NCI-H1436 (cell line): ENCODE data around the gene KHNYN.
"Not testable (repeated sequence)": the region's sequence is repeated elsewhere in the genome, so short reads cannot be mapped to it uniquely, and the experiment has no call there.

Experiments used
- DNase-seq: peaks from one replicate; lab custom pipeline; 2025; lab: John Stamatoyannopoulos, UW

KHNYN gene

DNA sequence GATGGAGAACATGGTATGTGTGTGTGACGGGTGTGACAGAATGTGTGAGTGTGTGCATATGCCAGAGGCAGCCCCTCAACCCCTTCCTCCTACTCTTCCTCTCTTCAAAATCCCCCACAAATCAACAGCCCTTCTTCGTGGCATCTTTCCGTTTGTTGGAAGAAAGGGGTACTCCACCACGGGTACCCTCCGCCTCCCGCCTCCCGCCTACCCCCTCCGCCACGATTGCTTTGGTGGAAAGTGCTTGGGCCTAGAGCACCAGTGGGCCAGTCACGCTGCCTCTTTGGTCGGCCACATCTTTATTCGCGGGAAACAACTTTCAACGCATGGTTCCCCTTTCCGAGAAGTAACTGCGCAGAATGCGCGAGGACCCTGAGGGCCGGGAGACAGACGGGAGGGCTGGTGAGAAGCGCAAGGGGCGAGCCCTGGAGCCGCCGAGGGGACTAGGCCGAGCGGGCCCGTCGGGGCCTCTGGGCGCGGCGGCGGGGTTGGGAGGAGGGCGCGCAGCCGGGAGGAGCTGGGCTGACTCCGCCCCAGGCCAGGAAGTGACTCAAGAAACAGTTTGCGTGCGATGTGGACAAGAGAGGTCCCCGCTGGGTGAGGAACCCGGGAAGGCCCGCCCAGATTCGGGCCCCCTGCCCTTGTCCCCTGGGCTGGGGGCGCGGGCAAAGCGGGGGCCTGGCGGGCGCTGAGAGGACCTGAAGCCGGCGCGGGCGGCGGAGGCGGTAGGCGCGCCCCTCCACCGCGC is at the start of gene KHNYN, which contains the start of gene CBLN3:
KHNYN (plus strand) TSS at position 560 of the 748 bp plus-strand sequence. CDS start 777 bp downstream, outside the sequence.
CBLN3 (minus strand) TSS at position 274 of the 748 bp plus-strand sequence. CDS start 614 bp downstream, outside the sequence.
- peak; percentile 81 for DNase-seq

DNA sequence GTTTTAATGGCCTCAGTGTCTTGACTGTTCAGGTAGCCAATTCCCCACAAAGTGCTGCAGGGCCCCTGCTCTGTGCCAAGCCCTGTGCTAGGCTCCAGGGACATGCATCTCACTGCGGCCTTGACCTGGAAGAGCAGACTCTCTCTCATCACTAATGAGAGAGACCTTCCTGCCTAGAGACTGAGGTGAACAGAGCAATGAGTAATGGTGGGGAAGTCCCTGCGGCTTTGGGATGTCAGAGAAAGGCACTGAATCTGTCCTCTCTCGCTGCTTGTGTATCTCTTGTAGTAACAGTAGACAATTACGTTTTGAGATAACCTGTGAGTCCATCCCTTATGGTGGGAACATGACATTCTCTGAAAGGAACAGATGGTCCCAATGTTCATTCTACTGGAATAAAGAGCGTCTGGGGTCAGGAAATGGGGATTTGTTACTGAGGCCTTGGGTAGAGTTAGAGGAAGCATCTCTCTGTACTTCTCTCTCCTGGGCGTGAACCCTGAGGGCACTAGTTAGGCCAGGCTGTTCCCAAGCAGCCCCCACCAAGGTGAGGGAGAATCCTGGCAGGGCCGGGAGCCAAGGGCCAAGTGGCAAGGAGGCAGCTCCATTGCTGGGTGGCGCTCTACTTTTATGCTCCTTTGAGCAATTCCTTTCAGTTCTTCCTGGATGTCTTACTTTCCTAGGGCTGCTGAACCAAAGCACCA is 48.2 kb upstream of the KHNYN start:
- no peak for DNase-seq

DNA sequence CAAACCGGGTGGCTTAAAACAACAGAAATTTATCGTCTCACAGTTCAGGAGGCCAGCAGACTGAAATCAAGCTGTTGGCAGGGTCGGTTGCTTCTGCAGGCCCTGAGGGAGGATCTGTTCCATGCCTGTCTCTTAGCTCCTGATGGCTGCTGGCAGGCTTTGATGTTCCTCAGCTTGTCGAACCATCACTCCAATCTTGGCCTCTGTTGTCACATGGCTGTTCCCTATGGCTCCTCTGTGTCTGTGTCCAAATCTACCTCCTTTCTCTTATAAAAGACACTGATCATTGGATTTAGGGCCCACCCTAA is 47.7 kb upstream of the KHNYN start:
- DNase-seq, result no peak

DNA sequence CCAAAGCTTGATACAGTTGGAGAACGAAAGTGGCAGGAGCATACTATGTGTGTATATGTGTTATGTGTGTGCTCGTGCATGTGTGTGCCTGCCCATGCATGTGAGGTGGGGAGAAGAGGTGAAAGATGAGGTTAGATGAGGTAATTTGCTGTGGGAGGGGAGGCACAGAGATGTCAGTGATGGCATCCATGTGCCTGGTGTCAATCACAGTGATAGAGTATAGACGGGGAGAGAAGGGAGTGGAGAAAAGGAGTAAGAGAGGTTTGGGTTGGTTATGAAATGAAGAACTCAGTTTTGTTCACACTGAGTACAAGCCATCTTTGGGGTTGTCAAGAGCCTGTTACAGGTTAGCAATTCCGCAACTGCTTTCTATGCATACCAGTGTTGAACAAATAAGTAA is 45.6 kb upstream of the KHNYN start:
- no peak for DNase-seq

DNA sequence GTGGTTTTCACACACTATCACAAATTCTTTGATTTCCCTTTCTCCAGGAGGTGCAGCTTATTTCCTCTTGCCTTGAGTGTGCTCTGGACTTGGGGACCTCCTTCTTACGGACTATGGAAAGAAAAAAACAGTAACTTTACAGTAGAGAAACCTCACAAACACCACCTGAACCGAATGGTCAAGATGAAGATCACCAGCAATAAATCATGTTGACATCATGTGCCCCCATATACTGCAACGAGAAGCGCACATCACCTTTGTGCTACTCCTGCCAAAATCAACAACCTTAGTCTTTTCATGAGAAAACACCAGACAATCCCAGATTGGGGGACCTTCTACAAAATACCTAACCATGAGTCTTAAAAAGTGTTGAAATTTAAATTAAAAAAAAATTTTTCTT is 44.2 kb upstream of the KHNYN start:
- DNase-seq, result no peak

DNA sequence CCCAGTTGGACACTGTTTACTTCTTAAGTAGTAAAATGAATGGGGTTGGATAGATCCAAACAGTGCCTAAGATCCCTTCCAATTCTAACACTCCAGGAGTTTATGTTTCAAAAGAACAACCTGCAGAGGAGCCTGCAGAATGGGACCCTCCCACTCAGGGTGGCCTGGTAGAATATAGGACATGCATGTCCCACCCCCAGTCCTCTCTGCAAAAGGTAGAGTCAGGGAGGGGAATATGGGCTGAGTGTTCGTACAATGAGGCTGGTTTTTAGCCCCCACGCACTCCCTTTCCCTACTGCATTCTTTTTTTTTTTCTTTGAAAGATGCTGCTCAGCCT is 42.8 kb upstream of the KHNYN start:
- DNase-seq, result no peak

DNA sequence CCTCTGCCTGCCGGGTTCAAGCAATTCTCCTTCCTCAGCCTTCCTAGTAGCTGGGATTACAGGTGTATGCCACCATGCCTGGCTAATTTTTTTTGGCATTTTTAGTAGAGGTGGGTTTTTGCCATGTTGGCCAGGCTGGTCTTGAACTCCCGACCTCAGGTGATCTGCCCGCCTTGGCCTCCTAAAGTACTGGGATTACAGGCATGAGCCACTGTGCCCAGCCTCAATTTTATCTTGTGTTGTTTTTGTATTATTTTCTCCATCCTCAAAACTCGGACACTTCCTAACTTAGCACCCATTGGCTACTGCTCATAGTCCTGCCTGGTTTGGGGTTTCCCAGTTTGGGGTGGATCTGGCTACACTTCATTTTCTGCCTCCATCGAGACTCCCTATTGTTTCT is 42.2 kb upstream of the KHNYN start:
- DNase-seq, result not testable (repeated sequence)

DNA sequence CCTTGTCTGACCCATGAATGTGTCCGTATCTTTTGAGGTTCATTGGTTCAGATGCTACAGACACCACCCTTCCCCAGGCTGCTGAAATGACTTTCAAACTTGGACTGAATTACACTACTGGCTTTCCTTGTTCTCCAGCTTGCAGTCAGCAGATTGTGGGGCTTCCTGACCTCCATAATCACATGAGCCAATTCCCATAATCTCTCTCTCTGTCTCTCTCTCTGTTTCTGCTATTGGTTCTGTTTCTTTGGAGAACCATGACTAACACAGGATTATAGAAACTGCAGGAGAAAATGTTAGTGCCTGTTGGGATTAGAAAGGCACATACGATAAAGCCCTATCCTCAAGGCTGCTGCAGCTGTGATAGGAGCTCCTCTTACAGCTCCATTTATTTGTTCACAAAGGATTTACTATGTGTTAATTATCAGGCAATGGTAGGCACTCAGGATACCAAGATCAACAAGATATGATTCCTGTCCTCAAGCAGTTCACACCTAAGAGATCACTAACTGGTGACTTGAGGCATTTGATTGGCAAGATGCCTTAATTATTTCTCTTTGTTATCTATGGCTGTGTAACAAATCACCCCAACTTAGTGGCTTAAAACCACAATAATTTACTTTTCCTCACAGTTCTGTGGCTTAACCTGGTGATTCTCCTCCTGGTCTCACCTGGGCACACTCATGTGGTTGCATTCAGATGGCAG is 41.1 kb upstream of the KHNYN start:
- DNase-seq, result no peak

DNA sequence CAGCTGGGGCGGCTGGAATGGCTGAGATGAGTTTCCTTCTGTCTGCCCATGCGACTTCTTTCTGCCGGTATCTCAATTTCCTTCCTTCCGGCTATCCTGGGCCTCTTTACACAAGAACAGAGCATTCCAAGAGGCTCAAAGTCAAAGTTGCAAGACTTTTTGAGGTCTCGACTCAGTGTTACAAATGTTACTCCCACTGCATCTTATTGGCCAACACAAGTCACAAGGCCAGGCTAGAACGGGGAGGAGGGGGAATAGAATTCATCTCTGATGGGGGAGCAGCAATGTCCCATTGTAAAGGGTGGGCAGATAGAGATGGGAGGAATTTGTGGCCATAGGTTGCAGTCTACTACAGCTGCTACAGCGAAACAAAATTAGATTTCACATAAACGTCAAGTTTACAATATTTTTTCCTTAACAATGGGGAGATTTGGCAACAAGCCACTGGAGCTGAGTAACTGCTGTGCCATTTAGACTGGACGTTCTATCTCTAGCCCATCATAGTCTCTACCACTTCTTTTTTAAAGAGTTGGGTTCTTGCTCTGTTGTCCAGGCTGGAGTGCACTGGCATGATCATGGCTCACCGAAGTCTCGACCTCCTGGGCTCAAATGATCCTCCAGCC is 40.4 kb upstream of the KHNYN start:
- DNase-seq, result no peak

DNA sequence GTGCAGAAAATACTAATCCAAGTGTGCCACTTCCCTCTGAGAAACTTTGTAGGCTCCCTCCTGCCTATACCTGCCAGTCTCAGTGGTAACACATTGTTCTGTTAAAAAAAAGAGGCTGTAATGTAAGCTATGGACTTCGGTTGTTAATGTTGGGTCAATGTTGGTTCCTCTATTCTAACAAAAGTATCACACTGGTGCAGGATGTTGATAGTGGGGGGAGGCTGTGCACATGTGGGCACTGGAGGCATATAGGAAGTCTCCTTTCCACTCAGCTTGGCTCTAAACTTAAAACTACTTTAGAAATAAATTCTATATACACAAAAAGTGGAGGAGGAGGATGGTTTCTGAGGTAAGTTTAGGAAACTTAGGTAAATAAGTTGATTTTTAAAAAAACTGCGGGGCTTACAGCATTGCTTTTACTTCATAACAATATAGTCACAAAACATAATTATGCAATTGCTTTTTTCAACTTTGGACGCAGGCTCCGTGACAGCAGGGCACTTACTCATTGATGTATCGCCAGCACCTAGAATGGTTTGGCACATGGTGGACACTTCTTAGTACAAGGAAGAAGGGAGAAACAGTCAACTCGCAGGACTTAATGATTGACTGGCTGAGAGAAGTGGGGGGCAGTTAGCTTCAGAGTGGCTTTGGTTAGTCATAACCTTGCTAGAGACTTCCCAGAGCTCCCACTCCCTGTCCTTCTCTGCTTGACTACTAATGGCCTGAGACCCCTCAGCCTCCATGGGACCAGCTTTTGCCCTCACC is 38.9 kb upstream of the KHNYN start:
- no peak for DNase-seq

DNA sequence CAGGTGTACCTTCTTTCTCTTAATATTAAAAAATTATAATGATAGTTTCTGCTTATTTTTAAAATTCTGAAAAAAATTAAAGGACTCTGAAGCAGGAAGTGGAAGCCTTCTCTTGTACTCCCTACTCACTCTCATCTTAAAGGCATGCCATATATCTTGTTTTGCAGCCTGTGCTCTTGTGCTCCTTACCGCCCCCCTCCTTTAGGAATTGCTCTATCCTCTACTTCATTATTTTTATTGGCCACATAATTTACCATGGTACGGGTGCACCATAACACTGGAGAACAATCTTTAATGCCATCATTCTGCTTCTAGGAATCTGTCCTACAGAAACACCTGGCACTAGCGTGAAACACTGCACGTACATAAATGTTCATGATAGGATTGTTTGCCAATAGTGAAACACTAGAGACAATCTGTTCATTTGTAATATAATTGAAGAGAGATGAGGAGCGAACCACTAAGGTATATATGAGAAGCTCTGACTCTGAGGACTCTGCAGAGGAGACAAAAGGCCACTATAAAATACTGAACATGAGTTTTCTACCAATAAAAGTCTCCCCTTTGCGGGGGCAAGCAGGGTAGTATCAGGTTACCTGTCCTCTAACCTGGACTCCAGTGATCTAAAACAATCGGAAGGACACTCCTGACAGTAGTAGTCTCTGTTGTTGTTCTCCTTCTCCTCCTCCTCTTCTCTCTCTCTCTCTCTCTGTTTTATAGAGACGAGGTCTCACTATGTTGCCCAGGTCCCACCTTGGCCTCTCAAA is 37.2 kb upstream of the KHNYN start:
- peak; percentile 23 for DNase-seq

DNA sequence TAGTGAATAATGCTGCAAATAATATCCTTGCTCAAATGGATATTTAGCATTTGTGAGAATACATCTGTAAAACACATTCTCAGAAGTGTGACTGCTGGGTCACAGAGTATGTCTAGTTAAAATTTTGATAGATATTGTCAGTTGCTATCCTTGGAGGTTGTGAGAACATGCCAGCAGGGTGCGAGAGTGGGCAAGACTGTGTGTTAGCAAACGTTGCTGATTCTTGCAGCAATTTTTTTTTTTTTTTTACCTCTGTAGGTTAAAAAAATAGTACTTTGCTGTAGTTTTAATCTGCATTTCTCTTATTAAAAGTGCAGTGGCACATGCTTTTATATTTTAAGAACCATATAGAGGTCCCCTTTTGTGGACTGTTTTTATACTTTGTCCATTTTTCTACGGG is 35.5 kb upstream of the KHNYN start:
- DNase-seq, result no peak

DNA sequence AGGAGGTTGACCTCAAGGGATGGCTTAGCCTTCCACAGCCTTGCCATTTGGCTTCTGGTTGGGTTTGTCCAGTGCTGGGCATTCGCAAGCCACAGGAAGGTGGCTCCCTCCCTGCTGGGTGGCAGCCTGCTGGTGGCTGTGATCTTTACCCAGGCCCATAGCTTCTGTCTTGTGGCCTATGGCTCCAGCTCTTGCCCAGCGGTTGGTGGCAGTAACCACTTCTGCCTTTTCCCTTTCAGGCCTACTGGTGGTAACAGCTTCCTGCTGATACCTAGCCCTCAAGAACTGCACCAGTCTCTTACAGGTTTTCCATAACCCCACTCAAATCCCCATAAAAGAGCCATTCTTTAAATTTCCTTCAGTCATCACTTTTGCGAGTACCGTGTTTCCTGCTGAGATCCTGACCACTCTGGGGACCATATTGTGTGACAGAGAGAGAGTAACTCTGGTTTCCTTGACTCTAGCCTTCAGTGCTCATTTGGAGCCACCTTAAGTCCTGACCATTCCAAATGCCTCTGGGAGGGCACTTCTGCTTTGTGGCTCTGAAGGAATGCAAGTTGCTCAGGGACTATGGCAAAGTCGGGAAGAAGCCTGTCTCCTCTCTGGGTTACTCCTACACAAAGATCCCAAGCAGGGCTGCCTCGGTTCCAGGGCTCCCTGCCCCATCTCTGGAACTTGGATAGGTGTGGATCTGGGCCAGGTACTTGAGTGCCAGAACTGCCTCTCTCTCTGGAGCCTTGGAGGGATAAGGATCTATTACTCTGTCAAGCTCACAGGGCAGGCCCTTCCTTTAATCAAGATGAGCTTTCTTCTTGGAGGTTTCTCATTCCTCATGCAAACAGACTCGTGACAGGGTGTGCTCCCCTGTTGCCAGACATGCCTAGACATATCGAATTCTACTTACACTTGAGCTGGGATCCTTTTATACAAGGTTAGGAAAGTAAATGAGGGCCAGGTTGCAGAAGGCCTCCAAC is 33.9 kb upstream of the KHNYN start:
- DNase-seq, result no peak

DNA sequence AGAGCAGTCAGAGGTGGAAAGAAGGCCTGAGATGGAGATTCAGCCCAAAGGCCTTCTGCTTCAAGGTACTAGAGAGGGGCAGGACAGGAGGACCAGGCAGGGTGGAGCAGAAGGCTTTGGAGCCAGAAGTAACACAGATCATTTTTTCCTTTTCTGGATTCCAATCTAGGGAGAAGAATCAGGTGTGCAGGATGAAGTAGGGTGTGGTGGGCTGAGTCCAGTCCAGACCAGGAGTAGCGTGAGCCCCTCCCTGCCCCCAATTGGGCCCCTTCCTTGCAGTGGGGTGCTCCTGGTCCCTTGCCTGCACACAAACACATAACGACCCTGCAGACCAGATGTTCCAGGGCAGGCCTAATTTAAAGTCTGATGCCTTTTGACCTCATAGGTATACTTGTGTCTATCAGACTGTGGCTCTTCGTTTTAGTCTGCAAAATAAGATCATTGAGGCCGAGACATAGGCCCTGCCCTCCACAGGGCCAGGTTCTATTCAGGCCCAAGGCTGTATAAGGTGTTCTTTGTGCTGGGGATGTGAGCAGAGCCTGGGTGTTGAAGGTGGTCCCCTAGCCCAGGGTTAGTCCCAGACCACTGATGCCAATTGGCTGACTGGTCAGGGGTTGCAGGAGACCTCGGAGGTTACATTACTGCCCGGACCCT is 32.0 kb upstream of the KHNYN start:
- no peak for DNase-seq

DNA sequence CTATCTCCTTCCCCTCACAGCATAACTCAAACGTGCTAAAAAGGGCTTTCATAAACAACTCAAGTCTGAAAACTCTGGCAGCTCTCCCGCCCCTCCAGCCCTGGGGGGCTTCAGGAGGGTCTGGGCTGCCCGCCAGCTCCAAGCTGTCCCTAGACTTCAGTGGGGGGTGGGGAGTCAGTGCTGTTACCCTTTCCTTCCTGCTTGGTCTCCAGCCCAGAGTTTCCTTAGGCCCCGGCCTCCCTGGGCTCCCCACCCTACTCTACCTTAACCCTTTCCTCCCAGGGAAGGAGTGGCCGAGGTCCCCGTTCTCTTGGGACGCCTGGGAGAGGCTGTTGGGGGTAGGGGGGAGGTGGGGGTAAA is 31.5 kb upstream of the KHNYN start:
- DNase-seq, result no peak

DNA sequence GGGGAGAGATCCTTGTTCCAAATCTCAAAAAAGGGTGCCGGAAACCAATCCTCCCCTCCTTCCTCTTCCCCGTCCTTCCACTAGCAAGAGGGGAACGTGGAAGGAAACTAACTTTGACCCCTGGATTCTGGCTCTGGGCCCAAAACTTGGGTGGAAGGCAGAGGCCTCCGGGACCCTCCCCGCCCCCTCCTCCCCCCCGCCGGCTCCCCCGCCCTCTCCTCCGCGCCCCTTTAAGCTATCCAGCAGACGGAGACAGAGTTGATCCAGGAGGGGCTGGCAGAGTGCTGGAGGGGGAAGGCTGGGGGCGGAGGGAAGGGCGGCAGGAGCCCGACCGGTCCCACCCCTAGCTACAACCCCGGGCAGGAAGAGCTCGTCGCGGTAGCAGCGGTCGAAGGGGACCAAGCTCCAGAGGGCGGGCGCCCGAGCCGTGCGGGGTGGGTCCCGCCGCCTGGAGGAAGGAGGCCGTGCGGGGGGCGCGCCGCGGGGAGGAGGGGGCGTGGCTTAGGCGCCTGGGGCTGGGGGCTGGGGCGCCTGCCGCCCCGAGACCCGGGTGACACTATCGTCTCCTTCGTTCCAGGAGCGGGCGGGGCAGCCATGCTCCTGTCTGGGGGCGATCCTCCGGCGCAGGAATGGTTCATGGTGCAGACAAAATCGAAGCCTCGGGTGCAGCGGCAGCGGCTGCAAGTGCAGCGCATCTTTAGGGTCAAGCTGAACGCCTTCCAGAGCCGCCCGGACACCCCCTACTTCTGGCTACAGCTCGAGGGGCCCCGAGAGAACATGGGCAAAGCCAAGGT is 30.9 kb upstream of the KHNYN start, which contains the start of gene NYNRIN:
NYNRIN (plus strand) TSS at position 351 of the 794 bp plus-strand sequence; CDS start at position 595, 244 bp downstream.
- peak; percentile 17 for DNase-seq

DNA sequence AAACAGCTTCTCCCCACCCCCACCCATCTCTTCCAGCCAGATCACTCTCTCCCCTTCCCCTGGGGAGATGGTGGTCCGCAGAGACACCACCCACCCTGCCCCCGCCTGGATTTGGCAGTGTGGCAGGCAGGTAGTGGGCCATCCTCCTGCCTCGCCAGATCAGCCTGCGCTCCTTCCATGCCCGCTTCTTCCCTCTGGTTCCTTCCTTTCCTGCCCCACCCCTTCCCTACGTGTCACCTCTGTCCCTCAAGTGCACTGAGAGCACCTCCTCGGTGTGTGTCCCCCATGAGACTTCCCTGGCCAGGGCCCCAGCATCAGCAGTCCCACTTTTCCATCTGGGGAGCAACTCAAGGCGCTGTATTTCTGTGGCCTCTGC is 30.3 kb upstream of the KHNYN start:
- no peak for DNase-seq

DNA sequence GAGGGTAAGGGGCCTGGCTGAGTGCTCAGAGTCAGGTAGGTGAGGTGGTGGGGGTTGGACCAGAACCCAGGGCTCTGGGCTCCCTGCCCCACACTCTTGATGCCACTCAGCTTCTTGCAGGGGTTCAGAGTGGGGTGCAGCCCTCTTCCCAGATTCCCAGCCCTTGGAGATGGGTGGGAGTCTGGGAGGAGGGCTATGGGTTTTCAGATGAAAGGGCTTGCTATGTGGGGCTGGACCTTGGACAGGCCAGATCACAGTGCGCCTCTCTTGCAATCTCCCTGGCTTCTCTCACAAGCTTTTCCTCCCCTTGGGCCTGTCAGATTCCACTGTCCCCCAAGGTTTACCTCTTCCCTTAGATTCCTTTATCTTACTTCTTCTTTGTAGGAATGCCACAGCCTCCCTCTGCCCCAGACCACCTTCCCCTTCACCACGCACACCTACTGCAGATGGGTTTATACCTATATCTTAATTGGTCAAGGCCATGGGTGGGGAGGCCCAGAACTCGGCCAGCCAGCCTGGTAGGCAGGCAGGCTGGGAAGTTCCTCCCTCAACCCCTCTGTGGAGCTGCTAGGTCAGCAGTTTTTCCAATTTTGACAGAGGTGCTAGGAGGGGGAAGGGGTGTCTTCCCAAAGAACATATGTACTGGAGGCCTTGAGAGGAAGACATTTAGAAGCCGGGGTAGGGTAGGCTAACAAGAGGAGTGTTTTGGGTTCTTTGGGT is 29.6 kb upstream of the KHNYN start:
- DNase-seq, result no peak
